ENCODE data around the gene FAM170B.
A peak's percentile ranks its signal among the peaks of the same experiment; 100 is the strongest.

FAM170B gene

GRCh38 chr10:49166484-49167400 is 32.9 kb upstream of the FAM170B start:
- peak overlapping the region in 1 of 11 experiments; percentile 1; a peak in 1 of 22 replicates for H3K27ac ChIP-seq

GRCh38 chr10:49165821-49166483 is 32.1 kb upstream of the FAM170B start:
- Histone ChIP-seq H3K4me2 (peak overlapping the region in 2 of 11 experiments; percentile 7 to 8; a peak in 1 of 22 replicates), H3K27ac (peak overlapping the region in 1 of 11 experiments; percentile 1; a peak in 1 of 22 replicates), H3K9me3 (replicated peaks in 1 of 11) (no peaks in the 10 kb centered on the region), H4K20me1 (peaks cover 0 to 84% (median 35%) of the 10 kb centered on the region in 11 experiments; a peak in 14 of 22 replicates), H3K9ac (no peak overlapping the region; a peak in 1 of 22 replicates), H3K36me3 (peaks cover 0 to 62% (median 19%) of the 10 kb centered on the region in 11 experiments; a peak in 12 of 22 replicates), H3K4me3 (no peak overlapping the region), H3K4me1 (peaks cover 0 to 57% (median 22%) of the 10 kb centered on the region in 10 experiments; a peak in 12 of 20 replicates), H3K27me3 (no peaks in the 10 kb centered on the region)
- TF ChIP-seq Cebpa-rat (IDR thresholded peaks at IDR 0.05) = no peak

More at GRCh38 chr10:49166484-49167400, 32.9 kb upstream of the FAM170B start:
- Histone ChIP-seq H3K4me1 (peaks cover 2 to 61% (median 28%) of the 10 kb centered on the region in 10 experiments), H3K36me3 (peaks cover 0 to 58% (median 14%) of the 10 kb centered on the region in 11 experiments; a peak in 12 of 22 replicates), H3K4me2 (peak overlapping the region in 2 of 11 experiments; percentile 7 to 8; a peak in 2 of 22 replicates), H4K20me1 (peaks cover 0 to 87% (median 43%) of the 10 kb centered on the region in 11 experiments; a peak in 14 of 22 replicates), H3K4me3 (no peak overlapping the region), H3K9me3 (replicated peaks in 1 of 11) (no peaks in the 10 kb centered on the region), H3K27me3 (no peaks in the 10 kb centered on the region), H3K9ac (no peak overlapping the region; a peak in 1 of 22 replicates)
- TF ChIP-seq Cebpa-rat (IDR thresholded peaks at IDR 0.05) = no peak

GRCh38 chr10:49165259-49165658 is 31.4 kb upstream of the FAM170B start:
- peaks cover 0 to 50% (median 18%) of the 10 kb centered on the region in 10 experiments; a peak in 12 of 20 replicates for H3K4me1 ChIP-seq

GRCh38 chr10:49164559-49165188 is 30.9 kb upstream of the FAM170B start:
- Histone ChIP-seq H3K4me2 (peak overlapping the region in 1 of 11 experiments; percentile 19; a peak in 1 of 22 replicates), H3K4me3 (no peak overlapping the region), H3K9ac (no peak overlapping the region), H3K27ac (no peak overlapping the region), H3K36me3 (peaks cover 0 to 67% (median 21%) of the 10 kb centered on the region in 11 experiments; a peak in 12 of 22 replicates), H3K9me3 (replicated peaks in 1 of 11) (no peaks in the 10 kb centered on the region), H4K20me1 (peaks cover 0 to 71% (median 25%) of the 10 kb centered on the region in 11 experiments; a peak in 12 of 22 replicates), H3K27me3 (no peaks in the 10 kb centered on the region), H3K4me1 (peaks cover 0 to 44% (median 15%) of the 10 kb centered on the region in 10 experiments; a peak in 12 of 20 replicates)
- TF ChIP-seq Cebpa-rat (IDR thresholded peaks at IDR 0.05) = no peak

More at GRCh38 chr10:49165259-49165658, 31.4 kb upstream of the FAM170B start:
- no peak overlapping the region for H3K9ac ChIP-seq
- peaks cover 0 to 77% (median 28%) of the 10 kb centered on the region in 11 experiments; a peak in 13 of 22 replicates for H4K20me1 ChIP-seq
- peaks cover 0 to 67% (median 21%) of the 10 kb centered on the region in 11 experiments; a peak in 12 of 22 replicates for H3K36me3 ChIP-seq
- H3K27ac ChIP-seq = no peak overlapping the region
- no peaks in the 10 kb centered on the region for H3K9me3 ChIP-seq (replicated peaks in 1 of 11)
- H3K4me2 ChIP-seq = no peak overlapping the region
- no peaks in the 10 kb centered on the region for H3K27me3 ChIP-seq
- TF ChIP-seq Cebpa-rat (IDR thresholded peaks at IDR 0.05) = no peak
- H3K4me3 ChIP-seq = no peak overlapping the region

GRCh38 chr10:49163741-49164140 is 29.9 kb upstream of the FAM170B start:
- H3K27ac ChIP-seq = no peak overlapping the region
- no peak for TF ChIP-seq Cebpa-rat (IDR thresholded peaks at IDR 0.05)

GRCh38 chr10:49162761-49163310 is 29.0 kb upstream of the FAM170B start:
- Histone ChIP-seq H3K4me2 (no peak overlapping the region), H3K4me3 (no peak overlapping the region), H4K20me1 (peaks cover 0 to 54% (median 13%) of the 10 kb centered on the region in 11 experiments; a peak in 12 of 22 replicates), H3K36me3 (peaks cover 0 to 67% (median 21%) of the 10 kb centered on the region in 11 experiments; a peak in 12 of 22 replicates), H3K9me3 (replicated peaks in 1 of 11) (no peaks in the 10 kb centered on the region), H3K4me1 (peaks cover 0 to 27% (median 4%) of the 10 kb centered on the region in 10 experiments; a peak in 6 of 20 replicates), H3K9ac (no peak overlapping the region), H3K27me3 (no peaks in the 10 kb centered on the region), H3K27ac (no peak overlapping the region)
- no peak for TF ChIP-seq Cebpa-rat (IDR thresholded peaks at IDR 0.05)

More at GRCh38 chr10:49163741-49164140, 29.9 kb upstream of the FAM170B start:
- Histone ChIP-seq H3K27me3 (no peaks in the 10 kb centered on the region), H3K9ac (no peak overlapping the region), H3K4me1 (peaks cover 0 to 35% (median 8%) of the 10 kb centered on the region in 10 experiments; a peak in 11 of 20 replicates), H3K4me3 (no peak overlapping the region), H3K4me2 (peak overlapping the region in 1 of 11 experiments; percentile 19; a peak in 2 of 22 replicates), H3K36me3 (peaks cover 0 to 70% (median 21%) of the 10 kb centered on the region in 11 experiments; a peak in 12 of 22 replicates), H3K9me3 (replicated peaks in 1 of 11) (no peaks in the 10 kb centered on the region), H4K20me1 (peaks cover 0 to 61% (median 19%) of the 10 kb centered on the region in 11 experiments; a peak in 12 of 22 replicates)

- H3K9ac ChIP-seq = no peak overlapping the region
- H3K36me3 ChIP-seq = peaks cover 0 to 65% (median 20%) of the 10 kb centered on the region in 11 experiments; a peak in 12 of 22 replicates
These were observed 28.2 kb upstream of the FAM170B start for GRCh38 chr10:49162063-49162462.

More at GRCh38 chr10:49162063-49162462, 28.2 kb upstream of the FAM170B start:
- Histone ChIP-seq H3K4me3 (no peak overlapping the region), H3K27ac (no peak overlapping the region), H3K4me2 (no peak overlapping the region), H4K20me1 (peaks cover 0 to 47% (median 5%) of the 10 kb centered on the region in 11 experiments; a peak in 11 of 22 replicates), H3K9me3 (replicated peaks in 1 of 11) (no peaks in the 10 kb centered on the region), H3K27me3 (no peaks in the 10 kb centered on the region), H3K4me1 (peaks cover 0 to 25% (median 3%) of the 10 kb centered on the region in 10 experiments; a peak in 2 of 20 replicates)
- no peak for TF ChIP-seq Cebpa-rat (IDR thresholded peaks at IDR 0.05)

Data from BLaER1 treated with 17β-estradiol and CSF1 and Interleukin-3, amounts not matched to agents 10 nM and 100 nM (cell line).